Measurements from ENCODE around the gene HIP1.

The HIP1 gene

GRCh38 chr7:75644589-75644988 lies 94.2 kb downstream of the HIP1 start:
- Histone ChIP-seq H3K4me2 (ENCODE audit: low read length) (no peak overlapping the region), H3K27me3 (ENCODE audit: insufficient read depth, low read length) (no peaks in the 10 kb centered on the region), H3K23ac (ENCODE audit: low read length) (no peak overlapping the region), H3K4me1 (ENCODE audit: control insufficient read depth in 1 of 2, insufficient read depth in 2 of 2, low read length in 2 of 2) (peaks cover 1 to 5% of the 10 kb centered on the region in 2 experiments), H3K79me1 (ENCODE audit: low read length) (peaks cover 4% of the 10 kb centered on the region), H2BK120ac (ENCODE audit: insufficient read depth, low read length, poor library complexity) (no peak overlapping the region), H4K91ac (ENCODE audit: low read depth, low read length) (no peak overlapping the region), H3K4ac (ENCODE audit: low read depth, low read length) (no peak overlapping the region), H4K8ac (ENCODE audit: low read depth, low read length) (no peak overlapping the region), H3K14ac (ENCODE audit: low read length) (no peak overlapping the region), H3K18ac (ENCODE audit: low read length) (no peak overlapping the region), H3K9me3 (ENCODE audit: insufficient read depth, low read depth, low read length) (peaks cover 2% of the 10 kb centered on the region), H4K12ac (ENCODE audit: low read depth, low read length) (no peak overlapping the region), H2BK12ac (ENCODE audit: low read length) (no peak overlapping the region), H3K27ac (ENCODE audit: low read depth, low read length) (no peak overlapping the region), H2AFZ (ENCODE audit: insufficient read depth, low read length, poor library complexity) (no peak overlapping the region), H2BK5ac (ENCODE audit: low read depth, low read length, poor library complexity) (no peak overlapping the region), H3K4me3 (ENCODE audit: low read depth, low read length) (no peak overlapping the region), H3K79me2 (ENCODE audit: control insufficient read depth, insufficient read depth, low read length, poor library complexity) (no peaks in the 10 kb centered on the region), H3K9ac (ENCODE audit: low read length) (peak overlapping the region; percentile 14), H2AK5ac (ENCODE audit: low read length) (no peak overlapping the region), H3K36me3 (ENCODE audit: control insufficient read depth in 1 of 2, insufficient read depth in 2 of 2, low read length in 2 of 2) (no peaks in the 10 kb centered on the region)
- no peak for DNase-seq
- WGBS (ENCODE audit: extremely low coverage, insufficient coverage, insufficient read length), result no CpG with 5 or more reads among the region's 5 CpGs

- H3K14ac ChIP-seq (ENCODE audit: low read length), result no peak overlapping the region
- H2AK5ac ChIP-seq (ENCODE audit: low read length), result no peak overlapping the region
- no CpG with 5 or more reads among the region's 9 CpGs for WGBS (ENCODE audit: extremely low coverage, insufficient coverage, insufficient read length)
- no peak overlapping the region for H2AFZ ChIP-seq (ENCODE audit: insufficient read depth, low read length, poor library complexity)
- no peak overlapping the region for H3K4ac ChIP-seq (ENCODE audit: low read depth, low read length)
- peaks cover 6% of the 10 kb centered on the region for H3K79me2 ChIP-seq (ENCODE audit: control insufficient read depth, insufficient read depth, low read length, poor library complexity)
- H3K27ac ChIP-seq (ENCODE audit: low read depth, low read length), result no peak overlapping the region
- no peak overlapping the region for H3K18ac ChIP-seq (ENCODE audit: low read length)
- H2BK120ac ChIP-seq (ENCODE audit: insufficient read depth, low read length, poor library complexity), result no peak overlapping the region
- H3K4me1 ChIP-seq (ENCODE audit: control insufficient read depth in 1 of 2, insufficient read depth in 2 of 2, low read length in 2 of 2), result peaks cover 5 to 11% of the 10 kb centered on the region in 2 experiments
- no peak overlapping the region for H3K4me2 ChIP-seq (ENCODE audit: low read length)
- peak; percentile 66 to 90 for DNase-seq
- no peak overlapping the region for H2BK5ac ChIP-seq (ENCODE audit: low read depth, low read length, poor library complexity)
- H4K91ac ChIP-seq (ENCODE audit: low read depth, low read length), result no peak overlapping the region
- no peak overlapping the region for H3K4me3 ChIP-seq (ENCODE audit: low read depth, low read length)
- H3K9me3 ChIP-seq (ENCODE audit: insufficient read depth, low read depth, low read length), result peaks cover 2% of the 10 kb centered on the region
- no peak overlapping the region for H2BK12ac ChIP-seq (ENCODE audit: low read length)
- H4K12ac ChIP-seq (ENCODE audit: low read depth, low read length), result no peak overlapping the region
- H3K9ac ChIP-seq (ENCODE audit: low read length), result no peak overlapping the region
- H3K36me3 ChIP-seq (ENCODE audit: control insufficient read depth in 1 of 2, insufficient read depth in 2 of 2, low read length in 2 of 2), result no peaks in the 10 kb centered on the region
- H4K8ac ChIP-seq (ENCODE audit: low read depth, low read length), result no peak overlapping the region
- H3K79me1 ChIP-seq (ENCODE audit: low read length), result peaks cover 14% of the 10 kb centered on the region
- no peak overlapping the region for H3K23ac ChIP-seq (ENCODE audit: low read length)
- H3K27me3 ChIP-seq (ENCODE audit: insufficient read depth, low read length), result no peaks in the 10 kb centered on the region
These were observed 95.8 kb downstream of the HIP1 start for GRCh38 chr7:75642810-75643486.

- H3K4me1 ChIP-seq (ENCODE audit: control insufficient read depth in 1 of 2, insufficient read depth in 2 of 2, low read length in 2 of 2), result peaks cover 6 to 12% of the 10 kb centered on the region in 2 experiments
- peak overlapping the region; percentile 68 for H2AFZ ChIP-seq (ENCODE audit: insufficient read depth, low read length, poor library complexity)
- H4K8ac ChIP-seq (ENCODE audit: low read depth, low read length), result peak overlapping the region; percentile 75
- H4K91ac ChIP-seq (ENCODE audit: low read depth, low read length), result no peak overlapping the region
- H3K79me1 ChIP-seq (ENCODE audit: low read length), result peaks cover 14% of the 10 kb centered on the region
- H3K27ac ChIP-seq (ENCODE audit: low read depth, low read length), result no peak overlapping the region
- H3K79me2 ChIP-seq (ENCODE audit: control insufficient read depth, insufficient read depth, low read length, poor library complexity), result peaks cover 6% of the 10 kb centered on the region
- H3K4me2 ChIP-seq (ENCODE audit: low read length), result peak overlapping the region; percentile 76
- H3K4me3 ChIP-seq (ENCODE audit: low read depth, low read length), result no peak overlapping the region
- no peak overlapping the region for H3K23ac ChIP-seq (ENCODE audit: low read length)
- no peak overlapping the region for H2BK12ac ChIP-seq (ENCODE audit: low read length)
- no peak overlapping the region for H2BK5ac ChIP-seq (ENCODE audit: low read depth, low read length, poor library complexity)
- DNase-seq, result no peak
- H4K12ac ChIP-seq (ENCODE audit: low read depth, low read length), result no peak overlapping the region
- no peak overlapping the region for H2BK120ac ChIP-seq (ENCODE audit: insufficient read depth, low read length, poor library complexity)
- WGBS (ENCODE audit: extremely low coverage, insufficient coverage, insufficient read length), result no CpG with 5 or more reads among the region's 8 CpGs
- H3K4ac ChIP-seq (ENCODE audit: low read depth, low read length), result peak overlapping the region; percentile 34
- H2AK5ac ChIP-seq (ENCODE audit: low read length), result no peak overlapping the region
- no peaks in the 10 kb centered on the region for H3K36me3 ChIP-seq (ENCODE audit: control insufficient read depth in 1 of 2, insufficient read depth in 2 of 2, low read length in 2 of 2)
- H3K27me3 ChIP-seq (ENCODE audit: insufficient read depth, low read length), result no peaks in the 10 kb centered on the region
- no peak overlapping the region for H3K9ac ChIP-seq (ENCODE audit: low read length)
- no peak overlapping the region for H3K14ac ChIP-seq (ENCODE audit: low read length)
- no peak overlapping the region for H3K18ac ChIP-seq (ENCODE audit: low read length)
- peaks cover 2% of the 10 kb centered on the region for H3K9me3 ChIP-seq (ENCODE audit: insufficient read depth, low read depth, low read length)
These were observed 98.5 kb downstream of the HIP1 start for GRCh38 chr7:75640201-75640600.

- Histone ChIP-seq H3K9ac (ENCODE audit: low read length) (no peak overlapping the region), H3K4me3 (ENCODE audit: low read depth, low read length) (peak overlapping the region; percentile 75), H4K12ac (ENCODE audit: low read depth, low read length) (peak overlapping the region; percentile 38), H2AK5ac (ENCODE audit: low read length) (no peak overlapping the region), H3K27me3 (ENCODE audit: insufficient read depth, low read length) (no peaks in the 10 kb centered on the region), H4K91ac (ENCODE audit: low read depth, low read length) (peak overlapping the region; percentile 58), H3K27ac (ENCODE audit: low read depth, low read length) (peak overlapping the region; percentile 5), H3K79me2 (ENCODE audit: control insufficient read depth, insufficient read depth, low read length, poor library complexity) (peaks cover 6% of the 10 kb centered on the region), H3K23ac (ENCODE audit: low read length) (no peak overlapping the region), H2BK5ac (ENCODE audit: low read depth, low read length, poor library complexity) (no peak overlapping the region), H3K36me3 (ENCODE audit: control insufficient read depth in 1 of 2, insufficient read depth in 2 of 2, low read length in 2 of 2) (no peaks in the 10 kb centered on the region), H3K14ac (ENCODE audit: low read length) (peak overlapping the region; percentile 0), H3K4me1 (ENCODE audit: control insufficient read depth in 1 of 2, insufficient read depth in 2 of 2, low read length in 2 of 2) (peaks cover 6 to 12% of the 10 kb centered on the region in 2 experiments), H3K18ac (ENCODE audit: low read length) (no peak overlapping the region), H4K8ac (ENCODE audit: low read depth, low read length) (peak overlapping the region; percentile 75), H2AFZ (ENCODE audit: insufficient read depth, low read length, poor library complexity) (peak overlapping the region; percentile 68), H2BK120ac (ENCODE audit: insufficient read depth, low read length, poor library complexity) (no peak overlapping the region), H3K4ac (ENCODE audit: low read depth, low read length) (no peak overlapping the region), H2BK12ac (ENCODE audit: low read length) (no peak overlapping the region), H3K9me3 (ENCODE audit: insufficient read depth, low read depth, low read length) (peaks cover 2% of the 10 kb centered on the region), H3K79me1 (ENCODE audit: low read length) (peaks cover 14% of the 10 kb centered on the region), H3K4me2 (ENCODE audit: low read length) (peak overlapping the region; percentile 76)
- DNase-seq, result no peak
- no CpG with 5 or more reads among the region's 7 CpGs for WGBS (ENCODE audit: extremely low coverage, insufficient coverage, insufficient read length)
These were observed 98.9 kb downstream of the HIP1 start for GRCh38 chr7:75639886-75640190.

All from trophoblast cell (in vitro differentiated cells and primary cell).